SHP77 (cell line): Measurements from ENCODE around the gene GMPPA.

Experiments
- DNase-seq, 2 experiments: peaks; one replicate each; lab custom pipeline; 2025; lab: John Stamatoyannopoulos, UW

Gene GMPPA

DNA sequence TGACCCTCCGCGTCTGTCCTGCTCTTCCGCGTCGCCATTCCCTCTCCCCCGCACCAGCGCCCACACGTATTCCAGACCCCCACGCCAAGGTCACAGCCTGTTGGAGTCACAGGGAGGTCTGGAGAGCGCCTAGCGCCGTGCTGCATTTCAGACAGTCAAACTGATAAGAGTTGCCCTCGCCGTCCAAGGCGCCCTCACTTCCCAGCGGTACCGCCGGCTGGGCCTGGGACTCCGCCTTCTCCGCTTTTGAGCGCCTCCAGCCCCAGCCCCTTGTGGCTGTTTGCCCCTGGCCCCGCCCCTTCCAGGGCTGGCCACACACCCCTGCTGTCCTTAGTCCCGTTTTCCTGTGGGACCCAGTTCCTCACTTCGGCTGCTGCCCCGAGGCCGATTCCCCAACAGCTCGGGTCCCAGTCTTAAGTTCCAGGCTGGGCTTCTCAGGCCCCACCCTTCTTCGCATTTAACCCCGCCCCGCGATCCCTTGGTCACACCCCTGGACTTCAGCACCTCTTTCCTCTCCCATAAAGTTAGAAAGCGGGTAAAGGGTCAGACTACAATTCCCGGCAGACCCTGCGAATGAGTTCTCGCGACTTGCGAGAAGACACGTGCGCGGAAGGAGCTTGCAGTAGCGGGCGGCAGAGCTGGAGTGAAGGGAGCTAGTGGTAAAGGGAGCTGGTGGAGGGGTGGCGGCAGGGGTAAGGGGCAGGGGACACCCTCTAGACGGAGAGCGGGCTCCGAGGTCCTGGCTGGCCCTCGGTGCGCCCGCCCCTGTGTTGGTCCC is at the start of gene GMPPA:
GMPPA (plus strand) TSS at position 612 of the 778 bp plus-strand sequence. CDS start 1,085 bp downstream, outside the sequence.
- DNase-seq: peak; percentile 97 to 98

DNA sequence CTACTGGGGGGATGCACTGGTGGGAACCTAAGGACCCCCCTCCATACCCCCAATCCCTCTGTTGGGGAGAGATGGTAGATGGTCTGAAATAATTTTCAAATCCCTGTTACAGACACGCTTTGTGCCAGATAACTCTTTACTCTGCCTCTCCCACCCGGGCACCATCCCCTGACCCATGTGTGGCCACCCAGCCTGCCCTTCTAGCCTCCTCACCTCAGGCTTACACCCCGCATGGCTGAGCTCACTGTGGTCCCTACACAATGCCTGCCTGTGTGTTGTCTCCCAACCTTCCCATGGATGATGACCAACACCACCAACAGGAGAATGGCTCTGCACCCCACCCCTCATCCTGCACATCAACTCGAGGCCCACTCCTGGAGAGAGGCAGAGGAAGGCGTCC is 49.1 kb upstream of the GMPPA start:
- no peak for DNase-seq

- DNase-seq: no peak
Observed at GRCh38 chr2:219451661-219452360, 46.9 kb upstream of the GMPPA start.

GRCh38 chr2:219452361-219453317 is 46.1 kb upstream of the GMPPA start:
- DNase-seq: no peak

GRCh38 chr2:219453671-219454590 is 44.8 kb upstream of the GMPPA start:
- peak; percentile 81 to 89 for DNase-seq

GRCh38 chr2:219455581-219455980 is 43.1 kb upstream of the GMPPA start:
- DNase-seq: no peak

DNA sequence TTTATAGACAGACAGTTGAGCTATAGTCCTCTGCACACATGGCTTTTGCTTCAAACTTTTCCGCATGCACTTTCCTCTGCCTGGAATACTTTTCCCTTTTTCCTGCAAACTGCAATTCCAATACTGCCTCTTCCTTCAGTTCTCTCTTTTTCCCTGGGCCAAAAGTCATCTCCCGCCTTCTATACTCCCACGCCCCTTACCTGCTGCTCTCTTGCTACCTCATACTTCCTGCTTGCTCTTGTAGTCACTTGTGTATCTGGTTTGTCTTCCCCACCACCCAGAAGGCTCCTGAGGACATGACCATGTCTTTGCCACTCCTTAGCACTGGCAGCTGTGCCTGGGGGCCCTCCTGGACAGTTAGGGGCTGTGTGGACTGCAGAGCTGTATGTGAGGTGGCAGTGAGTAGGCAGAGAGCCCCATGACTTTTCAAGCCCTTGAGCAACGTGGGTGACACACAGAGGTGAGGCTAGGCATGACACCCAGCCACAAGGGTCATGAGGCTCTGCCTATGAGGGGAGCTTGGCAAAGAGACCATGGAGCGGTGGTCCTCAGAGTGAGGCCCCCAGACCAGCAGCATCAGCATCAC is 40.8 kb upstream of the GMPPA start:
- DNase-seq: no peak

GRCh38 chr2:219458996-219459395 is 39.7 kb upstream of the GMPPA start:
- no peak for DNase-seq

DNA sequence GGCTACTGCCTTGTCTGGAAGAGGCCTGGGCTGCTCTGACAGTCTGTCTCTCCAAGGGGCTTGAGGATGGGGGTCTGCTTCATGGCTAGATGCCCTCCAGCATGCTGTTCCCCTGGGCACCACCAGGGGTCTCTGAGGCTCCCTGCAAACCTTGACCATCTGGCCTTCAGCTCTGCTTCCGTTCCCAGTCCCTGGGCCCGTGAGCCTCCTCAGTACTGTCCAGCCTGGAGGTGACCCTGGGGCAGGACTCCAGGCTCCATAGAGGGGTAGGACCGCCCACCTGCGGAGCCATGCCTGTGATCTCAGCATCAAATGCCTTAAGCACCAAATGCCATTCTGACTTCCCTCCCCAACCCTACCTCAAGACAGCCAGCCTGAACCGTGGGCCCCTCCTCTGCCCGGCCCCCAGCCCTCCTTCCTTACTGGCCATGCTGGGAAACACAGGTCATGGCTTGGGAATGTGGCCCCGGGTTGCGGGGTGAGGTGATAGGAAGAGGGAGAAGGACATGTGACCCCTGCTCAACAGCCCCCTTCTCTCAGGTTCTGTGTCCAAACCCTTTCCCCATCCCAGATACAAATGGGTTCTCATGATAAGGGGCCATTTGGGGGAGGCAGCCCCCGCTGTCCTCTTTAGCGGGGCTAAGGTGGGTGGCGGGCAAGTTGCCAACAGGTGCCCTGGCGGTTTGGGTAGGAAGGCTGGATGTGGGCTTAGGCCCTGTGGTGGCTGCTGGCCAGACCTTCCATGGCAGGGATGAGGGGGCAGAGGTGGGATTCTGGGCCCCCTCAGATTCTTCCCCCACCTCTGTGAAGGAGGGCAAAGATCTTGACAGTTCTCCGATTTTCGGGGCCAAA is 39.0 kb upstream of the GMPPA start:
- peak; percentile 36 to 46 for DNase-seq

- peak in 1 of 2 experiments; percentile 53 for DNase-seq
Observed at GRCh38 chr2:219460424-219460926, 38.2 kb upstream of the GMPPA start.

- no peak for DNase-seq
Observed at GRCh38 chr2:219461047-219461514, 37.6 kb upstream of the GMPPA start.

DNA sequence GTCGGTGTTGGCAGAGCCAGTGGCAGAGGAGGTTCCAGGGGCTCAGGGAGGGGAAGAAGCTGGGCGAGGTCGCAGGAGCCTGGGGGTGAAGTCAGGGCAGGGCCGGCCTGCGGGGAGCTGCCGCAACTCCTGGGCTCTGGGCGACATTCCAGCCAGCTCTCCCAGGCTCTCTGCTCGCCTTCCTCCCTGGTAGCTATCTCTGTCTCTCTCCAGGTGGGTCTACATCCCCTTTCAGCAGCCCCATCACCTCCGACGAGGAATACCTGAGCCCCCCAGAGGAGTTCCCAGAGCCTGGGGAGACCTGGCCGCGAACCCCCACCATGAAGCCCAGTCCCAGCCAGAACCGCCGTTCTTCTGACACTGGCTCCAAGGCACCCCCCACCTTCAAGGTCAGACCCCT is 37.0 kb upstream of the GMPPA start:
- DNase-seq: no peak

DNA sequence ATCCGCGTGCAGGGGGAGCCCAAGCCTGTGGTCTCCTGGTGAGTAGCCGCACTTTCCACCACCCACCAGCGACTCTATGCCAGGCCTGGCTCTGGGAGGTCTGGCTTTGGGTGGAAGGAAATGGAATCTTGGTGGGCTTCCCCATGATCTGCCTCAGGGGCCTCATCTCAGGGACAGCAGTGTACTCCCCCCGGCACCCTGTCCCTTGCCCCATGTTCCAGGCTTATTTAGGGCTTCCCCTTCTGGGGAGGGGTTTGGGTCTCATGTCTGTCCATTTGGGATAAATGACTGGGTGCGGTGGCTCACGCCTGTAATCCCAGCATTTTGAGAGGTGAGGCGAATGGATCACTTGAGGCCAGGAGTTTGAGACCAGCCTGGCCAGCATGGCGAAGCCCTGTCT is 36.3 kb upstream of the GMPPA start:
- no peak for DNase-seq

GRCh38 chr2:219464286-219465032 is 34.2 kb upstream of the GMPPA start:
- DNase-seq: no peak

DNA sequence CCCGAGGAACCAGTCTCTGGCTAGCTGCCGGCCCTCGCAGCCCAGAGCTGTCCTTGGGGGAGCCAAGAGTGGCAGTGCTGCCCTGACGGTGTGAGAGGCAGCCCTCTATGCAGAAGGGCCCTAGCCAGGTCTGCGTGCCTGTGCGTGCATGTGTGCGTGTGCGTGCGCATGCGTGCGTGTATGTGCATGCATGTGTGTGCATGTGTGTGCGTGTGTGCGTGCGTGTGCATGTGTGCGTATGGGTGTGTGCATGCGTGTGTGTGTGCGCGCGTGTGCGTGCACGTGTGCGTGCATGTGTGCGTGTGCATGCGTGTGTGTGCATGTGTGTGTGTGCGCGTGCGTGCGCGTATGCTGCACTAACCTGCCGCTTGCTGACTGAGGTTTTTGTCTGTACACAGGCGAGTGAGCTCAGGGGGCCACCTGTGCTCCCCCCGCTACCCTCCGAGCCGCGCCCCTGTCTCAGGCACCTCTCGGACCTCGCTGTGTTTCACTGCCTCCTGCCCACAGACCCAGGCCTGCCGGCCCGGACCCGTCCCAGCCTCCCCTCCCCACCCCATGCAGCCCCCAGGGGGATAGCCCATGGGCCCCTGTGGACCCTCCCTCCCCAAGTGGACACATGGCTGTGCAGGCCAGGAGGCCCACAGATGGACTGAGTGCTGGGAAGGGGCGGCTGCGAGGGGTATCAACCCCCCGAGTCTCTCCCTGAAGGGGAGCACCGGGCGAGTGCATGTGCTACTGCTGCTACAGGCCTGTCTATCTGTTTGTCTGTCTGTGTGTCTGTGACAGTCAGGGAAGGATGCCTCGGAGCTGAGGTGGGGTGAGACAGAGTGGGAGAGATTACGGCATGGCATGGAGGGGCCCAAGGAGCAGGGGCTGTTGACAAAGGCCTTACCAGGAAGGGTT is 32.8 kb upstream of the GMPPA start:
- DNase-seq: no peak

GRCh38 chr2:219466816-219467735 is 31.6 kb upstream of the GMPPA start:
- no peak for DNase-seq

GRCh38 chr2:219467736-219468075 is 31.0 kb upstream of the GMPPA start:
- no peak for DNase-seq
